HepG2 (cell line): ENCODE data around the gene CYLD. TPM values are rescaled to one million over a fixed set of nuclear protein-coding genes. Genes with fewer than 3 reads are reported as not detected.

Source experiments
- ATAC-seq: fragments of 200-7000 bp; cut with Tn5 transposase; 3 replicates; pipeline ENCODE4 v1.9.1; 2020; ENCODE audit warnings: mild to moderate bottlenecking, moderate library complexity
- BruUV-seq: library from RNA; stranded (reverse); fragments of 400-500 nt; replicated peaks from 2 replicates; lab custom pipeline; 2021; lab: Mats Ljungman, UMichigan
- CTCF ChIA-PET: fragments of 300-600 bp; formaldehyde crosslinking; extraction: SDS; loops from one replicate; lab custom pipeline; 2021; ENCODE audit warnings: low total read pairs, inconsistent platforms, low intra/inter-chr PET ratio; lab: Yijun Ruan, JAX
- POLR2A ChIA-PET: fragments of 350-600 bp; sonication (Branson Sonifier 250); formaldehyde crosslinking; loops from one replicate; lab custom pipeline; 2020; ENCODE audit warnings: antibody characterized with exemption, inconsistent platforms; lab: Yijun Ruan, JAX
- DNase-seq: peaks from one replicate; pipeline ENCODE4 v3.0.0-alpha.2; 2015; ENCODE audit warnings: low spot score
- FAIRE-seq: peaks from 3 replicates; lab custom pipeline; 2011; peaks lifted over from hg19 to GRCh38; lab: Jason Lieb, UNC
- H2AFZ ChIP-seq: one replicate; pipeline ENCODE4 v1.6.1; 2011; ENCODE audit warnings: low read length, inconsistent platforms
- H3K27ac ChIP-seq: fragments of 300-600 bp; 3 replicates; pipeline ENCODE4 v1.8.0; 2011; ENCODE audit warnings: mixed run types, mild to moderate bottlenecking, mixed read lengths, low read length, inconsistent platforms; ENCODE audit not compliant: insufficient read depth; ENCODE audit errors: extremely low read length
- H3K27me3 ChIP-seq, 2 experiments: fragments of 200-600 bp in 1 of 2; 2 replicates in 1 of 2; 3 replicates in 1 of 2; pipeline versions ENCODE4 v1.6.0 to v1.8.0; 2011; ENCODE audit warnings: low read length in 2 of 2, mild to moderate bottlenecking in 2 of 2, moderate library complexity in 2 of 2, inconsistent platforms in 1 of 2; ENCODE audit not compliant: insufficient read depth in 2 of 2, control insufficient read depth in 1 of 2
- H3K36me3 ChIP-seq, 2 experiments: fragments of 200-600 bp in 1 of 2; replicated peaks in 1 of 2; 2 replicates in 1 of 2; 3 replicates in 1 of 2; pipeline versions ENCODE4 v1.5.1 to v1.8.0; 2011; ENCODE audit warnings: low read length in 2 of 2, inconsistent platforms in 1 of 2; ENCODE audit not compliant: insufficient read depth in 2 of 2, control insufficient read depth in 1 of 2
- H3K4me1 ChIP-seq: 2 replicates; pipeline ENCODE4 v1.5.1; 2012; ENCODE audit warnings: low read length, inconsistent platforms; ENCODE audit not compliant: insufficient read depth
- H3K4me2 ChIP-seq: 2 replicates; pipeline ENCODE4 v1.6.0; 2011; ENCODE audit warnings: low read depth, low read length, inconsistent platforms
- H3K4me3 ChIP-seq, 3 experiments: fragments of 200-600 bp in 1 of 3; sonication (generic), shearing (Covaris generic) in 1 of 3; replicated peaks in 1 of 3; 2 replicates each; pipeline ENCODE4 v1.5.1; 2011 to 2016; ENCODE audit warnings: low read length in 3 of 3, inconsistent platforms in 2 of 3, low read depth in 2 of 3, mild to moderate bottlenecking in 2 of 3, control low read depth in 1 of 3, mixed read lengths in 1 of 3; ENCODE audit not compliant: insufficient read depth in 1 of 3
- H3K79me2 ChIP-seq: one replicate; pipeline ENCODE4 v1.6.1; 2011; ENCODE audit warnings: low read length, inconsistent platforms; ENCODE audit not compliant: insufficient read depth
- H3K9ac ChIP-seq: 2 replicates; pipeline ENCODE4 v1.6.0; 2011; ENCODE audit warnings: mild to moderate bottlenecking, low read depth, low read length, inconsistent platforms; ENCODE audit not compliant: insufficient read depth
- H3K9me3 ChIP-seq: 2 replicates; pipeline ENCODE4 v1.5.1; 2012; ENCODE audit warnings: mild to moderate bottlenecking, low read length
- H4K20me1 ChIP-seq: 2 replicates; pipeline ENCODE4 v1.6.0; 2011; ENCODE audit warnings: inconsistent platforms, mild to moderate bottlenecking, low read length, moderate library complexity; ENCODE audit not compliant: insufficient read depth
- ARID5B ChIP-seq: IDR thresholded peaks from 2 replicates; pipeline ENCODE4 v1.4.0; 2020; ENCODE audit warnings: mild to moderate bottlenecking, missing genetic modification reagents
- CHCHD3 ChIP-seq: sonication (generic); formaldehyde crosslinking; IDR thresholded peaks from 2 replicates; pipeline ENCODE4 v1.8.0; 2022; ENCODE audit warnings: mild to moderate bottlenecking, missing genetic modification reagents, moderate library complexity
- KLF6 ChIP-seq: IDR thresholded peaks from 2 replicates; pipeline ENCODE4 v1.8.0; 2016; ENCODE audit warnings: missing biosample characterization, missing genetic modification reagents
- MATR3 ChIP-seq: sonication (generic); formaldehyde crosslinking; IDR thresholded peaks from 2 replicates; pipeline ENCODE4 v1.4.0; 2020; ENCODE audit warnings: missing genetic modification reagents
- MXD3 ChIP-seq: IDR thresholded peaks from 2 replicates; pipeline ENCODE4 v1.6.1; 2016; ENCODE audit warnings: mild to moderate bottlenecking, missing biosample characterization, missing genetic modification reagents
- U2AF1 ChIP-seq: fragments of 200-400 bp; formaldehyde crosslinking; optimal IDR thresholded peaks from 2 replicates; pipeline ENCODE3; 2017; ENCODE audit warnings: mild to moderate bottlenecking, low read depth, low read length
- ZNF263 ChIP-seq: sonication (generic); formaldehyde crosslinking; IDR thresholded peaks from 2 replicates; pipeline ENCODE4 v1.4.0; 2020; ENCODE audit warnings: missing genetic modification reagents
- ZNF660 ChIP-seq: sonication (generic); formaldehyde crosslinking; IDR thresholded peaks from 2 replicates; pipeline ENCODE4 v1.5.1; 2020; ENCODE audit warnings: mild to moderate bottlenecking, low read depth, missing genetic modification reagents, borderline replicate concordance
- ZNF784 ChIP-seq: sonication (generic); formaldehyde crosslinking; IDR thresholded peaks from 2 replicates; pipeline ENCODE4 v1.5.1; 2020; ENCODE audit warnings: missing genetic modification reagents, mild to moderate bottlenecking, borderline replicate concordance
- WGBS: methylation state at CpG from one replicate; pipeline ENCODE4 v1.1.6; 2017; ENCODE audit warnings: low lambda C conversion rate; 5-methylcytosine and 5-hydroxymethylcytosine counted together
- in situ Hi-C: cut with HindIII; loops from 2 replicates; pipeline ENCODE4 v1.10.0; 2017; ENCODE audit warnings: low pct_unique_long_range_greater_than_20kb; ENCODE audit not compliant: extremely low pct_ligation_motif_present
- intact Hi-C: fragments of 100-400 bp; cut with micrococcal nuclease; formaldehyde crosslinking; loops from one replicate; pipeline ENCODE4 v1.10.0; 2022; ENCODE audit not compliant: unreplicated experiment
- polyA plus RNA-seq, 8 experiments: library from polyadenylated mRNA; depleted of rRNA in 3 of 8; stranded (reverse) in 7 of 8; unstranded in 1 of 8; fragments of >200 nt; fragmentation: Illumina TruSeq in 4 of 8; extraction: Trizol in 4 of 8; gene quantifications; 2 replicates each; pipeline versions ENCODE4 v1.2.1 to v1.2.3, GENCODE V29; 2011 to 2016; ENCODE audit warnings: low read depth in 4 of 8, missing spikeins in 1 of 8, mixed read lengths in 1 of 8; ENCODE audit not compliant: insufficient read depth in 1 of 8
- total RNA-seq, 5 experiments: library from RNA; depleted of rRNA; stranded (reverse); fragments of >200 nt; fragmentation: Illumina TruSeq; extraction: Trizol; gene quantifications; 2 replicates each; pipeline ENCODE4 v1.2.3, GENCODE V29; 2016; ENCODE audit warnings: low read depth in 1 of 5

The CYLD gene
- total and polyA plus RNA-seq, 2 of the 13 experiments (the other 11 are each of a cell fraction or from before 2014, with no cell fraction given), result 6.1 to 11.4 TPM

GRCh38 chr16:50836121-50836621, 94.3 kb downstream of the CYLD start:
- no peaks in the 10 kb centered on the region for H3K9me3 ChIP-seq
- no peak for ATAC-seq
- BruUV-seq, result no TSS peak
- H3K27me3 ChIP-seq, result peaks cover 0 to 28% of the 10 kb centered on the region in 2 experiments; a peak in 3 of 5 replicates
- DNase-seq, result no peak
- 51% methylated on average over 10 of the region's 10 CpGs for WGBS
- no peak overlapping the region for H3K4me3 ChIP-seq
- TF ChIP-seq CHCHD3 (CRISPR knock-in tag) (no peak), U2AF1 (no peak), KLF6 (CRISPR knock-in tag) (no peak), MXD3 (CRISPR knock-in tag) (no peak), ARID5B (CRISPR knock-in tag) (no peak), MATR3 (CRISPR knock-in tag) (no peak), ZNF263 (CRISPR knock-in tag) (no peak), ZNF660 (CRISPR knock-in tag) (no peak), ZNF784 (CRISPR knock-in tag) (no peak)
- no peak overlapping the region for H3K27ac ChIP-seq
- H2AFZ ChIP-seq, result no peak overlapping the region
- in situ Hi-C loops (no loop called here), intact Hi-C loops (no loop called here)
- CTCF ChIA-PET, result no interaction called here
- H3K4me1 ChIP-seq, result no peaks in the 10 kb centered on the region
- H3K36me3 ChIP-seq, result no peaks in the 10 kb centered on the region
- no peak overlapping the region for H3K9ac ChIP-seq
- no peak for FAIRE-seq
- POLR2A ChIA-PET, result no interaction called here
- H4K20me1 ChIP-seq, result no peaks in the 10 kb centered on the region
- no peaks in the 10 kb centered on the region for H3K79me2 ChIP-seq
- H3K4me2 ChIP-seq, result no peak overlapping the region
